ENCODE results near the gene PIK3C3. TPM values are rescaled to one million over a fixed set of nuclear protein-coding genes. Genes with fewer than 3 reads are reported as not detected.

Gene PIK3C3
- total and polyA plus RNA-seq, 2 of the 8 experiments (the other 6 are each of a cell fraction or from before 2014, with no cell fraction given) = 15.3 to 47.4 TPM

DNA sequence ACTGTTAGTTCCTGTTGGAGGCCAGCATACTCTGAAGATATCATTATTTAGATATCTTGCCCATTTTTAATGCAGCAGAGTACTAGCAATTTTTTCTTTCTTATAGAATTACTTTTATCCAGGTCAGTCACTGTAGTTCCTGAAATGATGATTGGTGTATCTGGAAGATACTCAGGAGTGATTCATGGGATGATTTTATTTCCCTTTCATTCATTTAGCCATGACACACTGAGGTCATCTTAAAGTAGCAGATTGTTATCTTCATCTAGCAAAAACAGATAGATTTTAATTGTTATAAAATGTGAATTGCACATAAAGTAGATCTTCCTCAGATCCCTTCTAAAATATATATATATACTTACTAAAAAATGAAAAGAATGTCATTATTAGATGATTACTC is 109.1 kb downstream of the PIK3C3 start (continued):
- TF ChIP-seq PHF8 (conservative IDR thresholded peaks at IDR 0.05; ENCODE audit: low read depth, low read length) (no peak), ZNF274 (IDR thresholded peaks at IDR 0.05; ENCODE audit: borderline replicate concordance, extremely low read depth, low read length) (no peak), RBBP5 (IDR thresholded peaks at IDR 0.05; ENCODE audit: borderline replicate concordance, low read depth, low read length) (no peak), MAX (IDR thresholded peaks at IDR 0.05) (no peak), SP2 (IDR thresholded peaks at IDR 0.05; ENCODE audit: low read length) (no peak), HDAC2 (IDR thresholded peaks at IDR 0.05; ENCODE audit: borderline replicate concordance in 1 of 2, low read depth in 2 of 2, low read length in 2 of 2) (no peak)
- TF ChIP-seq, protein P1, sequence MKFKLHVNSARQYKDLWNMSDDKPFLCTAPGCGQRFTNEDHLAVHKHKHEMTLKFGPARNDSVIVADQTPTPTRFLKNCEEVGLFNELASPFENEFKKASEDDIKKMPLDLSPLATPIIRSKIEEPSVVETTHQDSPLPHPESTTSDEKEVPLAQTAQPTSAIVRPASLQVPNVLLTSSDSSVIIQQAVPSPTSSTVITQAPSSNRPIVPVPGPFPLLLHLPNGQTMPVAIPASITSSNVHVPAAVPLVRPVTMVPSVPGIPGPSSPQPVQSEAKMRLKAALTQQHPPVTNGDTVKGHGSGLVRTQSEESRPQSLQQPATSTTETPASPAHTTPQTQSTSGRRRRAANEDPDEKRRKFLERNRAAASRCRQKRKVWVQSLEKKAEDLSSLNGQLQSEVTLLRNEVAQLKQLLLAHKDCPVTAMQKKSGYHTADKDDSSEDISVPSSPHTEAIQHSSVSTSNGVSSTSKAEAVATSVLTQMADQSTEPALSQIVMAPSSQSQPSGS (IDR thresholded peaks at IDR 0.05; ENCODE audit: low read length) = no peak
